GM03348 (cell line): Measurements from ENCODE around the gene AHI1.
A peak's percentile ranks its signal among the peaks of the same experiment; 100 is the strongest.

ENCODE experiments used
- DNase-seq: peaks from one replicate; pipeline ENCODE4 v3.0.0; 2012; ENCODE audit warnings: low spot score

AHI1 gene

GRCh38 chr6:135497412-135498184, at the start of gene AHI1:
TSS of gene AHI1 (minus strand) at chr6:135497740. CDS start at chr6:135492237, 5,503 bp downstream.
- DNase-seq: peak; percentile 94

DNA sequence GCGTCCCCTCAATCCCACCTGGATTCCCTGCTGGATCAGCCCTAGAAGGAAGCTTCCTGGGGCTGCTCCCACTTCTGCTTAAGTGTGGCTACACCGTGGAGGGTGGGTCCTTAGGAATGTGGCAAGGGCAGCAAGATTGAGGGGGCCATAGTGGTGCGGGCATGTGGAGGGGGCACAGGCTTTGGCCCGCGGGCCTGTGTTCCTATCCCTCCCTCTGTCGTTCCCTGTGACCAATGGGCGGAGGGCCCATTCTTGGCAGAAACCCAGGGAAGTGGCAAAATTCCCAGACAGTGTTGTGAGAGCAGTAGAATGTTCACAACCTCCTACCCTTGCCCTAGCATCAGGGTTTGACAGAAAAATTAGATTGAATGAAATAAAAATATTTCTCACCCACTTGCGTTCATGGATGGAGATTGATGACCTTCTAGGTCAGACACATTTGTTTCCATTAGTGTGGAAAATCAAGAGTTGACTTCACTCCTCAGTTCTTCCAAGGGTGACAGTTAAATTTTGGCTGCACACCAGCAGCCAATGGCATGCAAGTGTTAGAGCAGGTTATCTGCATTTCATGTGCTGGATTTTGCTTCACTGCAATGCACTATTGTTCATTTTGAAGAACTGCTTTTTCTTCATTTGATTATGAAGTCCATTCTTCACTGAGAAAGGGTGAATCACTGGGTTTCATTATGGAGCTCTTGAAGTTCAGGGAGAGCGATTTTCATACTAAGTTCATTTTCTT, 49.3 kb upstream of the AHI1 start:
- no peak for DNase-seq

DNA sequence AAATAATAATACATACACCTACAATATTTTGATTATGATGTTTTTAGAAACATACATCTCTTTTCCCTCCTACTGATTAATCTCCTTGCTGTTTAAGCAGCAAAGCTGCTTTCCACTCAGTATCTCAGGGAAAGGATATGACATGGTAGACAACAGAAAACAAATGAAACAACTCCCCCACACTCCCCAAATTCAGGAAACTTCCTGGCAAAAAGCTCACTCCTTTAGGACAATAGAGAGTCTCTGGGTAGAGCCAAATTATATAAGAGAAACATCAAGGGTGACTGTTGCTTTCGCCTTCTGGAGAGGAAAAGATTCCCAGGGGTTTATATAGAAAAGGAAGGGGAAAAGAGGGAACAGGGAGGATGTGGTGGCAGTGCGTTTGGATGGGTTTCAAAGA, 48.7 kb upstream of the AHI1 start:
- no peak for DNase-seq

- DNase-seq: peak; percentile 13
These were observed 42.8 kb upstream of the AHI1 start for GRCh38 chr6:135540207-135540840.

GRCh38 chr6:135537741-135538301, 40.3 kb upstream of the AHI1 start:
- DNase-seq: peak; percentile 51

- peak; percentile 55 for DNase-seq
These were observed 38.5 kb upstream of the AHI1 start for GRCh38 chr6:135535989-135536414.

- DNase-seq: peak; percentile 59
These were observed 37.3 kb upstream of the AHI1 start for GRCh38 chr6:135534773-135535380.

DNA sequence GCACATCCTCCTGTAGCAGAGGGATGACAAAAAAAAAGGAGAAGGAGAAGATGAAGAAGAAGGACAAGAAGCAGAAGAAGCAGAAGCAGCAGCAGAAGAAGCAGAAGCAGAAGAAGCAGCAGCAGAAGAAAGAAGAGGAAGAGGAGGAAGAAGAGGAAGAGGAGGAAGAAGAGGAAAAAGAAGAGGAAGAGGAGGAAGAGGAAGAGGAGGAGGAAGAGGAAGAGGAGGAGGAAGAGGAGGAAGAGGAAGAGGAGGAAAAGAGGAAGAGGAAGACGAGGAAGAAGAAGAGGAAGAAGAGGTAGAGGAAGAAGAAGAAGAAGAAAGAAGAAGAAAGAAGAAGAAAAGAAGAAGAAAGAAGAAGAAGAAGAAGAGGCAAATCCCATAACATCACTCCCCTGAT, 35.0 kb upstream of the AHI1 start:
- no peak for DNase-seq

DNA sequence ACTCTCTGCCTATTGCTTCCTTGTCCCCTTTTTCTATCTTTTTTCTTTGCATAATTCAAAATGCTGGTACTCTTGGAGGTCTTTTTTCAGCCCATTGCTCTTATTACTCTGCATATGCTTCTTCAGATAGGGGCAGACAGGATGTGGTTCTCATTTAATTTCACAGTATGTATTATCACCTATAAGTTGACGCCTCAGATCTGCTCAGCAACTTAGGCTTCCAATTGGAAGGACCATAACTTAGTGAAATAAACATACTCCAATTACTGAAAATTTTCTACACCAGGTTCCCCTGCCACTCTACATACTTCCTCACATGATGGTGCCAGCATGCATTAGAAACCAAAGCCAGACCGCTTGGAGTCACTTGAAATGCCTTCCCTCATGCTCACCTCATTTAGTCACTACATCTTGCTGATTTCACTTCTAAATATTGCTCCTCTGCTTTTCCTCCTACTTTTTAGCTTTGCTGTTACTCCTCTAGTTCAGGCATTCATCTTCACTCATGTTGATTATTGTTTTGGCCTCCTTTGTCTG, 34.5 kb upstream of the AHI1 start:
- DNase-seq: no peak

DNA sequence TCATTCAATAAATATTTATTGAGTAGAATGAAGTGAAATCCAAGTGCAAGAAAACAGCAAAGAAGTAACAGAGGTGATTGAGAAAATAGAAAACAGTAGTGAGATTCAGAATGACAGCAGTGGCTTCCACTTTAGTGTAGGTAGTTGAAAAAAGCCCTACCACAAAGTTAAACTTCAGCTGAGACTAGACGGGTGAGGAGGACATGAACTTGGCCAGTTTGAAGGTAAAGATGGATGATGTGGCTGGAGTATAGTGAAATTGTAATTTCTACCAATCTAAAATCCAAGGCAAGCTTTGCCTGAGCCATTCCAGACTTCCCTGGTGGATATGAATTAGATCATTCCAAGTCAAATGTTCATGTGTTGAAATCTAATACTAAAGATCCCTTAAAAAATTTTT, 32.6 kb upstream of the AHI1 start:
- DNase-seq: no peak

GRCh38 chr6:135527960-135528249, 30.4 kb upstream of the AHI1 start:
- DNase-seq: no peak

GRCh38 chr6:135527116-135527959, 29.8 kb upstream of the AHI1 start:
- no peak for DNase-seq

- no peak for DNase-seq
These were observed 28.1 kb upstream of the AHI1 start for GRCh38 chr6:135525594-135525993.

- DNase-seq: no peak
These were observed 25.6 kb upstream of the AHI1 start for GRCh38 chr6:135522965-135523692.

DNA sequence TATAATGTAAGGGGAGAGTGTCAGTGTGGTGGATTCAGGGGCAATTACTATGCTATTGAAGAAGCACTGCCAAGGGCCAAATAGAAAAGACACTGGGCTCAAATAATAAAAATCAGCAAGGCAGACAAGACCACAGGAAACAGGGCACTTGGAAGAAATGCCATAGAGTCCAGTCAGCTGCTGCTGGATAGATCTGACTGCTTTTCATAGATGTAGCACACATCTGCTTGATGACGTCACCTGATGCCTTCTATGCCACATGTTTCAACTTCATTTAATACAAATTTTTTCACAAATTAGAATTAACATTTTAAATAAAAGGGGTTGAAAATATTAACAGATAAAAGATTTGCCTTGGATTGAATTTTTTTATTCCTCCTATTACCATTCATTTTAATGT, 23.9 kb upstream of the AHI1 start:
- DNase-seq: peak; percentile 19

GRCh38 chr6:135520781-135521180, 23.2 kb upstream of the AHI1 start:
- DNase-seq: no peak

GRCh38 chr6:135519348-135519747, 21.8 kb upstream of the AHI1 start:
- DNase-seq: no peak

DNA sequence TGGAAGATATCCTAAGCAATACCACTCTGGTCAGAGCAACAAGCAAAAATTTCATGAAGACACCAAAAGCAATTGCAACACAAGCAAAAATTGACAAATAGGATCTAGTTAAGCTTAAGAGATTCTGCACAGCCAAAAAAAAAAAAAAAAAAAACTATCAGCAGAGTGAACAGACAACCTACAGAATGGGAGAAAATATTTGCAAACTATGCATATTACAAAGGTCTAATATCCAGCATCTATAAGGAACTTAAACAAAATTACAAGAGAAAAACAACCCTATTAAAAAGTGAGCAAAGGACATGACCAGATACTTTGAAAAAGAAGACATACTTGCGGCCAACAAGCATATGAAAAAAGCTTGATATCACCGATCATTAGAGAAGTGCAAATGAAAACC, 20.0 kb upstream of the AHI1 start:
- DNase-seq: no peak

DNA sequence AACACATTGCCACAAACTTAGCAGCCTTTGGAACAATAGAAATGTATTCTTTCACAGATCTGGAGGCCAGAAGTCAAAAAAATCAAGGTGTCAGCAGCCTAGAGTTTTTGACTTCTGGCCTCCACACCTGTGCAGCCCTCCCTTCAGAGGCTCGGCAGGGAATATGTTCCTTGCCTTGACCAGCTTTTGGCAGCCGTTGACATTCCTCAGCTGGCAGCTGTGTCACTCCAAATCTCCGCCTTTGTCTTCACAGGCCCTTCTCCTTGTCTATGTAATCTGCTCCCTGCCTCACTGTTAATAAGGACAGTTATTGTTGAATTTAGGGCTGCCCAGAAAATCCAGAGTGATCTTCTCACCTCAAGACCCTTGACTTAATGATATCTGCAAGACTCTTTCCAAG, 17.2 kb upstream of the AHI1 start:
- no peak for DNase-seq

DNA sequence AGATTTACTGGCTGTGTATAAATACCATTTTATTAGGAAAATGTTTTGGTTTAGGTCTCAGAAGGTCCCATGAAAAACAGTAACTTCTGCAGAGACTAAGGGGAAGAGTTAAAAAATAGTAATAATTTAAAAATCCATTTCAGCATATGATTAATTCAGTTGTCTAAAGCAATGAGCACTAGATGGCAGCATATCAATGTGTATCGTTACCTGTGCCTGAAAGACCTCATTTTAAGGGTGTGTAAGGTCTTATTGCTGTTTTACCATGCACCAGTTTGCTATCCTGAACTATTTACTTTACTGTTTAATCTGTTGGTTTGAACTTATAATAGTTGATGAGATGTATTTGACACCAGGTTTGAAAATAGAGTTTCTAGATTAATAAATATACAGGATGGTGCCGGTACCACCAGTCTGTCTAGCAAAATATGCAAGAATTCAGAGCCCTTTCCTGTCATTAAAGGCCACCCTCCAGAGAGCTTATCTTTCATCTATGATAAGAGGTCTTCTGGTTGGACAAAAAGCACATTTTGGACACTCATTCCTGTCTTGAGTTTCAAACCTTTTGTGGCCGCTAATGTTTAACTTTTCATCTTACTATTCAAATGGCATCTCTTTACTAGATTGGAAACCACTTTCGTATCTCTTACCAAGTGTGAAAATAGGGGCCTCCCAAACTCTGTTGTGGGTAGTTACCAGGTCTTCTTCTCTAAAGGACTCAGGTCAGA, 8.9 kb upstream of the AHI1 start:
- DNase-seq: peak; percentile 40
